ENCODE measurements around the gene INAVA.

GRCh38 chr1:200877010-200877409, 17.7 kb upstream of the INAVA start:
- TF ChIP-seq USF1 (IDR thresholded peaks at IDR 0.05) (no peak), NFIC (IDR thresholded peaks at IDR 0.05) (no peak), CREB1 (IDR thresholded peaks at IDR 0.05; ENCODE audit: low read depth) (no peak), TAF1 (IDR thresholded peaks at IDR 0.05; ENCODE audit: low read depth) (no peak), CEBPB (IDR thresholded peaks at IDR 0.05) (no peak), FOXM1 (IDR thresholded peaks at IDR 0.05; ENCODE audit: borderline replicate concordance, low read depth) (no peak), RAD21 (IDR thresholded peaks at IDR 0.05; ENCODE audit: low read depth) (no peak), TEAD4 (IDR thresholded peaks at IDR 0.05) (no peak), REST (IDR thresholded peaks at IDR 0.05; ENCODE audit: low read depth) (no peak), YY1 (IDR thresholded peaks at IDR 0.05; ENCODE audit: low read depth) (no peak), ZBTB7A (IDR thresholded peaks at IDR 0.05; ENCODE audit: low read depth) (no peak)
